Esophagus mucosa (tissue), 1 donor: ENCODE measurements around the gene ADAMTS17. TPM values are rescaled to one million over a fixed set of nuclear protein-coding genes. Genes with fewer than 3 reads are reported as not detected.

Experiments used
- ATAC-seq: fragments of 200-7000 bp; cut with Tn5 transposase; one replicate; pipeline ENCODE4 v1.9.1; 2020
- total RNA-seq: library from RNA; stranded (reverse); gene quantifications from one replicate; pipeline ENCODE4 v1.2.4, GENCODE V29; 2023
- donor health status: DM: yes; HTN: yes; CAD: no.

Gene ADAMTS17
- total RNA-seq, 1 donor from 2014 or later = 4.0 TPM

- ATAC-seq = peak; percentile 74
Measured at GRCh38 chr15:100338971-100339444, 2.8 kb downstream of the ADAMTS17 start.

- no peak for ATAC-seq
Measured at GRCh38 chr15:100338247-100338646, 3.5 kb downstream of the ADAMTS17 start.

GRCh38 chr15:100337096-100338044, 4.4 kb downstream of the ADAMTS17 start:
- no peak for ATAC-seq

- ATAC-seq = no peak
Measured at GRCh38 chr15:100336061-100336460, 5.7 kb downstream of the ADAMTS17 start.

- ATAC-seq = no peak
Measured at GRCh38 chr15:100335335-100335999, 6.3 kb downstream of the ADAMTS17 start.

- ATAC-seq = no peak
Measured at GRCh38 chr15:100334905-100335304, 6.9 kb downstream of the ADAMTS17 start.

- no peak for ATAC-seq
Measured at GRCh38 chr15:100334456-100334855, 7.3 kb downstream of the ADAMTS17 start.

GRCh38 chr15:100334015-100334414, 7.8 kb downstream of the ADAMTS17 start:
- no peak for ATAC-seq

- ATAC-seq = no peak
Measured at GRCh38 chr15:100333236-100333635, 8.5 kb downstream of the ADAMTS17 start.

GRCh38 chr15:100332721-100333120, 9.1 kb downstream of the ADAMTS17 start:
- no peak for ATAC-seq

- ATAC-seq = no peak
Measured at GRCh38 chr15:100332231-100332630, 9.5 kb downstream of the ADAMTS17 start.

GRCh38 chr15:100330629-100331215, 11.1 kb downstream of the ADAMTS17 start:
- no peak for ATAC-seq

GRCh38 chr15:100330221-100330620, 11.6 kb downstream of the ADAMTS17 start:
- no peak for ATAC-seq

- ATAC-seq = no peak
Measured at GRCh38 chr15:100328796-100329195, 13.0 kb downstream of the ADAMTS17 start.

GRCh38 chr15:100318880-100319279, 22.9 kb downstream of the ADAMTS17 start:
- no peak for ATAC-seq

GRCh38 chr15:100314809-100315400, 26.9 kb downstream of the ADAMTS17 start:
- no peak for ATAC-seq

GRCh38 chr15:100311833-100312476, 29.8 kb downstream of the ADAMTS17 start:
- no peak for ATAC-seq

- no peak for ATAC-seq
Measured at GRCh38 chr15:100311154-100311625, 30.6 kb downstream of the ADAMTS17 start.

- ATAC-seq = peak; percentile 35
Measured at GRCh38 chr15:100310513-100311153, 31.1 kb downstream of the ADAMTS17 start.

GRCh38 chr15:100310041-100310405, 31.8 kb downstream of the ADAMTS17 start:
- ATAC-seq = no peak
